Stimulated activated memory B cell treated with anti-CD40 and anti-IgM and Interleukin-4, amounts not matched to agents 10 μg/mL and 1 μg/mL and 100 μg/mL, for 72 hours (primary cell): Measurements from ENCODE around the gene MLN.

Experiments used
- ATAC-seq: fragments of 150-1000 bp; cut with Tn5 transposase; 2 replicates; pipeline ENCODE4 v1.10.0; 2021
- H3K27ac Mint-ChIP-seq: one replicate; pipeline ENCODE4 v1.8.0; 2022; ENCODE audit warnings: mild to moderate bottlenecking, mixed read lengths
- H3K27me3 Mint-ChIP-seq: one replicate; pipeline ENCODE4 v1.8.0; 2022; ENCODE audit warnings: mixed read lengths
- H3K36me3 Mint-ChIP-seq: one replicate; pipeline ENCODE4 v1.8.0; 2022; ENCODE audit warnings: mixed read lengths
- H3K4me1 Mint-ChIP-seq: one replicate; pipeline ENCODE4 v1.8.0; 2022; ENCODE audit warnings: mixed read lengths
- H3K4me3 Mint-ChIP-seq: one replicate; pipeline ENCODE4 v1.8.0; 2022; ENCODE audit warnings: mild to moderate bottlenecking, moderate library complexity, mixed read lengths
- H3K9me3 Mint-ChIP-seq: one replicate; pipeline ENCODE4 v1.8.0; 2022; ENCODE audit warnings: mixed read lengths

The MLN gene

DNA sequence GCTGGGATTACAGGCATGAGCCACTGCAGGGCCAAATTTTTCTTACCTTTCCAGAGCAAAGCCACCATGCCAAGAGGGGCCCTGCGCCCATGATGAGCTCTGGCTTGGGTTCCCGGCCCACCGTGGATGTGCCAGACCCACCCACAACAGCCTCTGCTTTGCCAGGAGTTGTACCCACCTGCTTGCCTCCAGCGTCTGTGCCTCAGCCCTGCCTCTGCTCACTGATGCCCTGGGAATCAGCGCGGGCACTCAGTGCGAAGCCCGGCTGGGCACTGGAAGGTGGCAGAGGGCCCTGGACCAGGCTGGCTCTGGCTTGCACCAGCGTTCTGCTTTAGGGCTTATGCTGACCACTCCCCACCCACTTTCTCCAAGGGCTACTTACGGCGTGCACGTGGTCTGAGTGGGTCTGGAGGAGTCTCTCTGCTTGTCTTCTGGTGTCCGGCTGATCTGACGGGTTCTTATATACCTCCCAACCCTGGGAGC, at the start of gene MLN:
Gene MLN, minus strand, starts transcription at position 433 of the 483 bp plus-strand sequence. CDS start 2,840 bp downstream, outside the sequence.
- Mint-ChIP-seq H3K9me3 (no peaks in the 10 kb centered on the region), H3K27ac (no peak within 1 kb of the TSS), H3K36me3 (no peaks in the 10 kb centered on the region), H3K4me1 (peaks cover 14% of the 10 kb centered on the region), H3K4me3 (no peak within 1 kb of the TSS), H3K27me3 (peaks cover 78% of the 10 kb centered on the region)
- ATAC-seq, result no peak

- Mint-ChIP-seq H3K27me3 (peaks cover 88% of the 10 kb centered on the region), H3K9me3 (no peaks in the 10 kb centered on the region), H3K4me1 (peaks cover 28% of the 10 kb centered on the region)
Observed at GRCh38 chr6:33853026-33853425, 49.2 kb upstream of the MLN start.

GRCh38 chr6:33851959-33852358, 48.2 kb upstream of the MLN start:
- H3K4me1 Mint-ChIP-seq, result peaks cover 17% of the 10 kb centered on the region
- H3K36me3 Mint-ChIP-seq, result no peaks in the 10 kb centered on the region
- ATAC-seq, result no peak
- no peaks in the 10 kb centered on the region for H3K9me3 Mint-ChIP-seq
- no peak overlapping the region for H3K4me3 Mint-ChIP-seq
- no peak overlapping the region for H3K27ac Mint-ChIP-seq
- peaks cover 77% of the 10 kb centered on the region for H3K27me3 Mint-ChIP-seq

More at GRCh38 chr6:33853026-33853425, 49.2 kb upstream of the MLN start:
- ATAC-seq, result no peak
- Mint-ChIP-seq H3K36me3 (no peaks in the 10 kb centered on the region), H3K27ac (no peak overlapping the region), H3K4me3 (no peak overlapping the region)

DNA sequence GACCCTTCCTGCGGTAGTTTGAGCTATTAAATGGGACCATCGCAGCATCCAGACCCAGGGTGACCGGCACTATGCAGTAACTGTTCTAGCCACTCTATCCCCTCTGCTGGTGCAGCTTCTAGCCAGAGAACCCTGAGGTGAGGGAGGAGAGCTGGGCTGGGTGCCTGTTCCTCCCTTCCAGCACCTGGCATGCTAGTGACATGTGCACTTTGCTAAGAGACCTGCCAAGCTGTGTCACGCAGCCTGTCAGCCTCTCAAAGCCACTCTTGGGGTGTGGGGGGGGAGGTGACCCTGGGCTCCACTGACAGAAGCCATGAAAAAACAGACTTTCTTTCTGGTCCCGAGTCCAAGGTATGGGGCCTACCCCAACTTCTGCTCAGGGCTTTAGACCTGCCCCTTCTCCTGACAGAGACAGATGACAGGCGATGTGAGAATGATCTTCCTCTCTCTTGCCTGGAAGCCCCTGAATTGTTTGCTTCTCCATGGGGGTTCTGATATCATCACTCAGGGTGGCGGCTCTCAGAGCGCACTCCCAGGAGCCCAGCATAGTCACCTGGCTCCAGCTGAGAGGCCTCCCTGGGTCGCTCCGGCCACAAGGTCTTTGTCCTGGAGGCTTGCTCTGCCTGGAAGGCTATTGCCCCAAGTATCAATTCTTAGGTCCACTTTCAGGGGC, 47.2 kb upstream of the MLN start:
- no peak overlapping the region for H3K4me3 Mint-ChIP-seq
- H3K4me1 Mint-ChIP-seq, result peaks cover 8% of the 10 kb centered on the region
- no peak for ATAC-seq
- no peaks in the 10 kb centered on the region for H3K9me3 Mint-ChIP-seq
- peaks cover 72% of the 10 kb centered on the region for H3K27me3 Mint-ChIP-seq
- no peak overlapping the region for H3K27ac Mint-ChIP-seq
- H3K36me3 Mint-ChIP-seq, result no peaks in the 10 kb centered on the region

GRCh38 chr6:33850296-33850695, 46.5 kb upstream of the MLN start:
- Mint-ChIP-seq H3K4me1 (peaks cover under 1% of the 10 kb centered on the region), H3K4me3 (no peak overlapping the region), H3K36me3 (no peaks in the 10 kb centered on the region), H3K9me3 (no peaks in the 10 kb centered on the region), H3K27ac (no peak overlapping the region), H3K27me3 (peaks cover 65% of the 10 kb centered on the region)
- no peak for ATAC-seq

DNA sequence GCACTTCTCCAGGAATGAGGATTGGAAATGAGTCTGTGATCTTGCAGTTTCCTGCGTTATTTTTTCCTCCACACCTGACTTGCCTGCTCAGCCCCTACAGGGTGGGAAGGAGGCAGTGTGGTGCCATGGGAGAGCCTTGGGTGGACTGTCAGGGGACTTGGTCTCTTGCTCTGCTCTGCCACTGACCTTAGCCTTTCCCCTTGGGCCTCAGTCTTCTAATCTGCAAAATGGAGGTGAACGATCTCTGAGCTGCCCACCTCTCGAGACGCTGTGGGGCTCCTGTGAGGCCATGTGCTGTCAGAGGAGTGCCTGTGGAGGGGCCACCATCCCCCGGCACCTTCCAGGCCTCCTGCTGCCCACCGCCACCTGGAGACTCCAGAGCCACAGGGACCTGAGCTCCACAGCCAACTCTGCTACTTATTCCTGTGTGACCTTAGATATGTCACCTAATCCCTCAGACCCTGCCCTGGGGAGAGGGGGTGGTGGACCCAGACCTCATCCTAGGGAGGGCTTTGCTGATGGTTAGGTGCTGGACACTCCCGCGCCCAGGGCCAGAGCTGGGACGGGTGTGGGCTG, 45.8 kb upstream of the MLN start:
- no peaks in the 10 kb centered on the region for H3K9me3 Mint-ChIP-seq
- no peak for ATAC-seq
- H3K27me3 Mint-ChIP-seq, result peaks cover 62% of the 10 kb centered on the region
- no peaks in the 10 kb centered on the region for H3K4me1 Mint-ChIP-seq
- H3K36me3 Mint-ChIP-seq, result no peaks in the 10 kb centered on the region
- no peak overlapping the region for H3K27ac Mint-ChIP-seq
- H3K4me3 Mint-ChIP-seq, result no peak overlapping the region

DNA sequence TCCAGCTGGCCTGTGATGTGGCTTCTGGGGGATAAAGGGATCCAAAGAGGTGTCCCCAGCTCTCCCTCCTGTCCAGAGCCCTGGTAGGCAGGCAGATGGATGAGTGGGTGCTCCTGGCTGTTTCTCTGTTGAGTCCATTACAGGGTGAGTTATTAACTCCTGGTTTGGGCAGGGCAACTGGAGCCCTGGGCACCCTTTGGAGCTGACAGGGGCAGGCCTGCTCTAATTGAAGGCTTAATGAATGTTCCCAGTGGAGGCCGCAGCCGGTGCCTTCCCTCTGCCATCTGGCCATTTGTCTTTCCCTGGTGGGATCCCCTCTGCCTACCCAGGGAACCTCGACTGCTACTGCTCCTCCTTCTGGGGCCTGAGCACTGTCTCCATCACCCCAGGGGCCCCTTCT, 44.7 kb upstream of the MLN start:
- Mint-ChIP-seq H3K36me3 (no peaks in the 10 kb centered on the region), H3K4me3 (no peak overlapping the region), H3K4me1 (no peaks in the 10 kb centered on the region), H3K27ac (no peak overlapping the region), H3K27me3 (peaks cover 62% of the 10 kb centered on the region), H3K9me3 (no peaks in the 10 kb centered on the region)
- no peak for ATAC-seq

DNA sequence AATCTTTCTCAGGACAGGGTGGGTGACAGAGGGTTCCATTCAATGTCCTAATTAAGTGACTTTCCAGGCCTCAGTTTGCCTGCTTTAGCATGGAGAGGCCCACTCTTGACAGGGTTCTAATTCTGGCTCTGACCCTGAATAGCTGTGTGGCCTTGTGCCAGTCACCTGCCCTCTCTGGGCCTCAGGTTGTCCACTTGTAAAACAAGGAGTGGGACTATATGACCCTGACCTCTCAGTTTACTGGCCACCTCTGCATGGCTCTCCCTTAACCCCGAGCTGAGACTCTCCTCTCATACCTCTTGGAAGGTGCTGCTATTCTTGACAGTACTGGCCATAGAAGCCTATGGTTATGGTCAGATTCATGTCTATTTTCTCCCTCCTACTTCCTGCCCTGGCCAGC, 44.1 kb upstream of the MLN start:
- Mint-ChIP-seq H3K9me3 (no peaks in the 10 kb centered on the region), H3K4me3 (no peak overlapping the region), H3K27ac (no peak overlapping the region), H3K36me3 (no peaks in the 10 kb centered on the region), H3K4me1 (no peaks in the 10 kb centered on the region), H3K27me3 (peaks cover 64% of the 10 kb centered on the region)
- no peak for ATAC-seq

- H3K9me3 Mint-ChIP-seq, result no peaks in the 10 kb centered on the region
- H3K4me1 Mint-ChIP-seq, result no peaks in the 10 kb centered on the region
- no peaks in the 10 kb centered on the region for H3K36me3 Mint-ChIP-seq
- H3K27me3 Mint-ChIP-seq, result peaks cover 58% of the 10 kb centered on the region
- H3K27ac Mint-ChIP-seq, result no peak overlapping the region
- no peak for ATAC-seq
- no peak overlapping the region for H3K4me3 Mint-ChIP-seq
Observed at GRCh38 chr6:33847078-33847477, 43.3 kb upstream of the MLN start.

DNA sequence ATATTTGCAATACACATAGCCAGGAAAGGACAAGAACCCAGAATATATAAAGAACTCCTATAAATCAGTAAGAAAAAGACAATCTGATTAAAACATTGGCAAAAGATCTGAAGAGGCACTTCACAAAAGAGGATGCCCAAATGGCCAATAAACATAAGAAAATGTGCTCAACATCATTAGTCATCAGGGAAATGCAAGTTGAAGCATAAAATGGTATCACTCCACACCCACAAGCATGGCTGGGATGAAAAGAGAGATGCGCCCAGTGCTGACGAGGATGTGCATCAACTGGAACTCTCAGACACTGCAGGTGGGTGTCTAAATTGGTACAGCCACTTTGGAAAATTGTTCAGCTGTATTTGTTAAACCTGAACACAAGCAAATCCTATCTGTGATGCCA, 42.4 kb upstream of the MLN start:
- Mint-ChIP-seq H3K9me3 (no peaks in the 10 kb centered on the region), H3K27ac (no peak overlapping the region), H3K4me3 (no peak overlapping the region), H3K27me3 (peaks cover 50% of the 10 kb centered on the region), H3K36me3 (no peaks in the 10 kb centered on the region), H3K4me1 (no peaks in the 10 kb centered on the region)
- ATAC-seq, result no peak

GRCh38 chr6:33845031-33845745, 41.4 kb upstream of the MLN start:
- H3K9me3 Mint-ChIP-seq, result no peaks in the 10 kb centered on the region
- no peak overlapping the region for H3K27ac Mint-ChIP-seq
- peaks cover 3% of the 10 kb centered on the region for H3K4me1 Mint-ChIP-seq
- H3K27me3 Mint-ChIP-seq, result peaks cover 42% of the 10 kb centered on the region
- H3K4me3 Mint-ChIP-seq, result no peak overlapping the region
- ATAC-seq, result no peak
- no peaks in the 10 kb centered on the region for H3K36me3 Mint-ChIP-seq

DNA sequence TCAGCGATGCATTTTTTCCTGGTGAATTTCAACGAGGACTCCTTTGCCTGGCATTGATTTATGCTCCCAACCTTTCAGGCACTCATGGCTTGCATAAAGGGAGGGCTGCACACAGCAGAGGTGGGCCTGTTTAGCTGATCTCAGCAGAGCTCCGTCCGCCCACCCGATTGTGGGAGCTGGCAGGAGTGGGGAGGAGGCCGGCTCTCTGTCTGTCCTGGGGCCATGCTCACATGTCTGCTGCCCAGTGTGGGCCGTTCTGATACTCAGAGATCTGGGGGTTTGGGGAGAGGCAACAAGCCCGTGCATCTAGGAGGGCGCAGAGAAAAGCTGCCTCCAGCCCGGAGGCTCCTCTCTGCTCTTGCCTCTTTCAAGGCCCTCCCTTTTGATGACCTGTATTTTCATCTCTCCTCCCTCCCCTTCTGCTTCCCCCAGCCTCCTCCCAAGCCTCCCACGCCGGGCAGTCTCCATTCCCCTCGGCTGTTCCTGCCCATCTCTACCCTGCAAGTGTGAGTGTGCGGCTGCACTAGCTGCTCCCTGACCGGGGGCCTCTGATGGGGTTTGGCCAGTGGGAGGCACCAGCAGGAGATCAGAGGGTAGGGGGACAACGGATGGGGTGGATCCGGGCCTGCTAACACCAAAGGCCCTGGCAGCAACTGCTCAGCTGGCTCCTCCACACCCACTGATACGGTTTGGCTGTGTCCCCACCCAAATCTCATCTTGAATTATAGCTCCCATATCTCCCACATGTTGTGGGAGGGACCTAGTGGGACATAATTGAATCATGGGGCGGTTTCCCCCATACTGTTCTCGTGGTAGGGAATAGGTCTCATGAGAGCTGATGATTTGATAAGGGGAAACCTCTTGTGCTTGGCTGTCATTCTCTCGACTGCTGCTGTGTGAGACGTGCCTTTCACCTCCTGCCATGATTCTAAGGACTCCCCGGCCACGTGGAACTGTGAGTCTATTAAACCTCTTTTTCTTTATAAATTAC, 39.6 kb upstream of the MLN start:
- H3K36me3 Mint-ChIP-seq, result no peaks in the 10 kb centered on the region
- ATAC-seq, result no peak
- no peak overlapping the region for H3K27ac Mint-ChIP-seq
- H3K27me3 Mint-ChIP-seq, result peaks cover 25% of the 10 kb centered on the region
- peaks cover 9% of the 10 kb centered on the region for H3K4me1 Mint-ChIP-seq
- H3K4me3 Mint-ChIP-seq, result no peak overlapping the region
- no peaks in the 10 kb centered on the region for H3K9me3 Mint-ChIP-seq

DNA sequence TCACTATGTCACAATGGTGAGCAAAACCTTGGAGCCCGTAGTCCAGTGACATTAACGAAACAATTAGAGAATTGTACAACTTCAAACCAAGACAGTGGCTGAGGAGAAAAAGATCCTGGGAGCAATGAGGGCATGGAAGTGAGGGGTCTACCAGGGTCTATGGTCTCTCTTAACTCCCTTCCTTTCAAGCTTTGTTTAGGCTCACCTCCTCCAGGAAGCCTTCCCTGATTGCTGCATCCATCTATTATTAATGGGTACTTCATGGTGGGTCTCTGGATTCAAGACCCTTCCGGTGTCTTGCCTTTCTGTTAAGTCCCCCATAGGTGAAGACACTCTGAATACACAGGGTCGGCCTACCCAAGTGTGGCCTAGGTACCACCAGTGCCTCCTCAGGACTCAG, 38.1 kb upstream of the MLN start:
- H3K4me3 Mint-ChIP-seq, result no peak overlapping the region
- H3K27ac Mint-ChIP-seq, result no peak overlapping the region
- H3K4me1 Mint-ChIP-seq, result peaks cover 9% of the 10 kb centered on the region
- ATAC-seq, result no peak
- no peaks in the 10 kb centered on the region for H3K36me3 Mint-ChIP-seq
- H3K27me3 Mint-ChIP-seq, result peaks cover 33% of the 10 kb centered on the region
- no peaks in the 10 kb centered on the region for H3K9me3 Mint-ChIP-seq

GRCh38 chr6:33841070-33841469, 37.3 kb upstream of the MLN start:
- Mint-ChIP-seq H3K4me3 (no peak overlapping the region), H3K4me1 (peaks cover 9% of the 10 kb centered on the region), H3K27ac (no peak overlapping the region), H3K27me3 (peaks cover 37% of the 10 kb centered on the region), H3K36me3 (no peaks in the 10 kb centered on the region), H3K9me3 (no peaks in the 10 kb centered on the region)
- no peak for ATAC-seq
